GM23248 (cell line): ENCODE measurements around the gene EML1. TPM values are rescaled to one million over a fixed set of nuclear protein-coding genes. Genes with fewer than 3 reads are reported as not detected.

Source experiments
- DNase-seq: peaks from one replicate; pipeline ENCODE4 v3.0.0-alpha.2; 2015
- H2AFZ ChIP-seq: fragments of 200-600 bp; sonication (generic); 2 replicates; pipeline ENCODE4 v1.6.1; 2016; ENCODE audit warnings: antibody characterized with exemption
- H3F3A ChIP-seq: fragments of 200-600 bp; sonication (generic); 2 replicates; pipeline ENCODE4 v1.6.1; 2016; ENCODE audit warnings: mild to moderate bottlenecking, antibody characterized with exemption, mixed run types; ENCODE audit not compliant: insufficient read depth
- H3K27ac ChIP-seq: fragments of 200-600 bp; sonication (generic); 2 replicates; pipeline ENCODE4 v1.5.1; 2016; ENCODE audit warnings: mild to moderate bottlenecking
- H3K27me3 ChIP-seq: fragments of 200-600 bp; sonication (generic); replicated peaks from 2 replicates; pipeline ENCODE4 v1.6.1; 2016; ENCODE audit warnings: mild to moderate bottlenecking; ENCODE audit not compliant: insufficient read depth
- H3K36me3 ChIP-seq: fragments of 200-600 bp; sonication (generic); 2 replicates; pipeline ENCODE4 v1.6.1; 2016; ENCODE audit warnings: low read depth, mild to moderate bottlenecking
- H3K4me1 ChIP-seq: fragments of 200-600 bp; sonication (generic); 2 replicates; pipeline ENCODE4 v1.6.1; 2016; ENCODE audit warnings: mild to moderate bottlenecking; ENCODE audit not compliant: insufficient read depth
- H3K4me2 ChIP-seq: fragments of 200-600 bp; sonication (generic); one replicate; pipeline ENCODE4 v1.6.1; 2016; ENCODE audit warnings: mild to moderate bottlenecking; ENCODE audit not compliant: unreplicated experiment
- H3K4me3 ChIP-seq: fragments of 200-600 bp; sonication (generic); 2 replicates; pipeline ENCODE4 v1.5.1; 2016; ENCODE audit warnings: mild to moderate bottlenecking
- H3K79me2 ChIP-seq: fragments of 200-600 bp; sonication (generic); 2 replicates; pipeline ENCODE4 v1.6.1; 2016; ENCODE audit warnings: mild to moderate bottlenecking; ENCODE audit not compliant: insufficient read depth
- H3K9ac ChIP-seq: fragments of 200-600 bp; sonication (generic); 2 replicates; pipeline ENCODE4 v1.6.1; 2016; ENCODE audit warnings: mild to moderate bottlenecking
- H3K9me2 ChIP-seq: fragments of 200-600 bp; sonication (generic); 2 replicates; pipeline ENCODE4 v1.6.1; 2016; ENCODE audit warnings: mixed run types, mild to moderate bottlenecking, moderate library complexity; ENCODE audit not compliant: insufficient read depth
- H3K9me3 ChIP-seq: fragments of 200-600 bp; sonication (generic); one replicate; pipeline ENCODE4 v1.6.1; 2017; ENCODE audit warnings: low read depth
- H4K20me1 ChIP-seq: fragments of 200-600 bp; sonication (generic); 2 replicates; pipeline ENCODE4 v1.6.0; 2016; ENCODE audit not compliant: insufficient read depth
- EZH2 ChIP-seq: fragments of 200-600 bp; sonication (generic); IDR thresholded peaks from 2 replicates; pipeline ENCODE4 v1.6.1; 2018; ENCODE audit warnings: antibody characterized with exemption, mild to moderate bottlenecking; ENCODE audit not compliant: insufficient read depth, poor library complexity, severe bottlenecking
- EZH2phosphoT487 ChIP-seq: fragments of 200-600 bp; sonication (generic); IDR thresholded peaks from 2 replicates; pipeline ENCODE4 v1.6.1; 2018; ENCODE audit warnings: antibody characterized with exemption, moderate library complexity, mild to moderate bottlenecking, low read depth; ENCODE audit not compliant: insufficient read depth
- WGBS, 2 experiments: methylation state at CpG; one replicate each; pipeline ENCODE4 v1.1.6; 2015 to 2017; ENCODE audit warnings: low lambda C conversion rate in 2 of 2, low coverage in 1 of 2; ENCODE audit errors: missing lambda C conversion rate in 2 of 2; 5-methylcytosine and 5-hydroxymethylcytosine counted together
- in situ Hi-C: fragments of 300-500 bp; cut with MboI; formaldehyde crosslinking; loops from 2 replicates; pipeline ENCODE4 v1.15.0; 2020
- polyA plus RNA-seq: library from polyadenylated mRNA; unstranded; fragments of >200 nt; fragmentation: Nextera tagmentation; extraction: Ambion mirVana; gene quantifications from 2 replicates; pipeline ENCODE4 v1.2.1, GENCODE V29; 2016
- total RNA-seq: library from RNA; depleted of rRNA; stranded (reverse); fragments of >200 nt; shearing (Covaris generic); gene quantifications from 2 replicates; pipeline ENCODE4 v1.2.3, GENCODE V29; 2014

The EML1 gene
- total and polyA plus RNA-seq, 2 experiments from 2014 or later = 14.8 to 17.9 TPM

DNA sequence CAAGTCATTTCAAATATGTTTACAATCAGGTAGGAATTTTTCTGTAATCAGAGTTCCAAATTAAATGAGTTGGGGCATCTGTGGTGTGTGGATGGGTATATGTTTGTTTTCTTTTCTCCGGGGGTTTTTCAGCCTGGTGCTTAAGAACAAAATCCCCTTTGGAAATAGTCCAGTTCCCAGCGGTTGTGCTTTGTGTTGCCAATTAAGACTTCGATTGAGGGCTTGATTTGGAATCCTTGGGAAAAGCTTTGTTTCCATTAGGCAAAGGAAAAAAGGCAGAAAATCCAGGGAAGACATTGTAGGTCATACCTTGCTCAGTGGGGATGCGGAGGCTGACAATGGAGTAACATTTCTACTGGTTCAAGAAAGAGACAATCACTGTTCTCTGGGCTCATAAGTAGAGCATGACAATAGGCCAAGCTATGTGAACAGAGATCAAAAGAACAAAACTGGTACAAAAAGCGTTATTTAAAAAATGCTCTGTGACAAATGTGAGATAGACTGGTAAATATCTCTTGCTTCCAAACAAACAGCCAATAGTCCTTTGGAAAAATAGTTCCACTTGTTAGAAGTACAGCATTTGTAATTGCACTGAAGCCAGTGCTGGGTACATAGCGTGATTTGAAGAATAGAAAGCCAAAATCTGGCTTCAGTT lies 79.7 kb downstream of the EML1 start:
- no peaks in the 10 kb centered on the region for H3K9me3 ChIP-seq

DNA sequence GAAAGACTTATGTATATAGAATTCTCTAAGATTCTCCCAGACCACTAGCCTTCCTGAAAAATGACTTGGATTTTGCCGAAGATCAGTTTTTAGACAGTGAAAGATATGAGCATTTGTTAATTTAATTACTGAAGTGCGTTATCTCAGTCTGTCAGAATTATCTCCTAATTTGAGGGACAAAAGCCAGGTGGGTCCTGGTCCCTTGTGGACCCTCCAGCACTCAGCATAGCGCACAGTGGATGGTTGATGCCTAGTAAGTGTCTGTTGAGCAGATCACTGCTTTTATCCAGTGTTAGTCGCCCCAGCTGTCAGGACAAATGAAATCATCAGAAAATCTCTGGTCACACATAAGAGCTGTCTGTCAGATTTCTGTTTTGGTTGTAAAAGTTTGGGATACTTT lies 80.4 kb downstream of the EML1 start:
- peaks cover 1% of the 10 kb centered on the region; the same call in 1 of the 2 replicates for H3K4me1 ChIP-seq
- no peak overlapping the region for H3K4me3 ChIP-seq
- no peak overlapping the region for H3K4me2 ChIP-seq
- no peaks in the 10 kb centered on the region for H4K20me1 ChIP-seq
- H3F3A ChIP-seq = peaks cover 5% of the 10 kb centered on the region; the same call in 1 of the 2 replicates
- H3K27me3 ChIP-seq = no peaks in the 10 kb centered on the region
- H3K27ac ChIP-seq = no peak overlapping the region
- no peaks in the 10 kb centered on the region for H3K79me2 ChIP-seq
- no peak overlapping the region for H3K9ac ChIP-seq
- H2AFZ ChIP-seq = no peak overlapping the region
- no peak for DNase-seq
- H3K9me2 ChIP-seq = no peaks in the 10 kb centered on the region
- no peaks in the 10 kb centered on the region for H3K9me3 ChIP-seq
- 98% methylated on average over 4 of the region's 4 CpGs for WGBS, 2 experiments
- no peak for TF ChIP-seq EZH2
- no peak for TF ChIP-seq EZH2phosphoT487
- H3K36me3 ChIP-seq = no peaks in the 10 kb centered on the region
- in situ Hi-C loops = no loop called here

More for the DNA sequence above, 79.7 kb downstream of the EML1 start:
- Histone ChIP-seq H3K4me1 (no peaks in the 10 kb centered on the region), H3K9ac (no peak overlapping the region), H3K27me3 (no peaks in the 10 kb centered on the region), H4K20me1 (no peaks in the 10 kb centered on the region), H2AFZ (no peak overlapping the region), H3K4me3 (no peak overlapping the region), H3K36me3 (no peaks in the 10 kb centered on the region), H3K9me2 (no peaks in the 10 kb centered on the region), H3K4me2 (no peak overlapping the region), H3K27ac (no peak overlapping the region), H3F3A (no peaks in the 10 kb centered on the region), H3K79me2 (no peaks in the 10 kb centered on the region)
- DNase-seq = no peak
- no peak for TF ChIP-seq EZH2
- no peak for TF ChIP-seq EZH2phosphoT487
- in situ Hi-C loops = no loop called here
- 62 to 66% methylated on average over 6 of the region's 6 CpGs for WGBS, 2 experiments

- H3K4me1 ChIP-seq = peaks cover 7% of the 10 kb centered on the region; the same call in 1 of the 2 replicates
- in situ Hi-C loops = no loop called here
Measured at GRCh38 chr14:99874306-99874705, 81.1 kb downstream of the EML1 start.

GRCh38 chr14:99875421-99875820 lies 82.2 kb downstream of the EML1 start:
- Histone ChIP-seq H3K4me2 (no peak overlapping the region), H3K9me2 (no peaks in the 10 kb centered on the region), H3K4me3 (no peak overlapping the region), H4K20me1 (no peaks in the 10 kb centered on the region), H3K27me3 (no peaks in the 10 kb centered on the region), H3K4me1 (peaks cover 17% of the 10 kb centered on the region), H3K27ac (no peak overlapping the region), H2AFZ (no peak overlapping the region), H3K9me3 (no peaks in the 10 kb centered on the region), H3K36me3 (no peaks in the 10 kb centered on the region), H3K79me2 (no peaks in the 10 kb centered on the region), H3K9ac (no peak overlapping the region), H3F3A (peaks cover 21% of the 10 kb centered on the region)
- no peak for DNase-seq
- 70 to 82% methylated on average over 6 of the region's 6 CpGs for WGBS, 2 experiments
- in situ Hi-C loops = no loop called here
- TF ChIP-seq EZH2phosphoT487 (no peak), EZH2 (no peak)

More at GRCh38 chr14:99874306-99874705, 81.1 kb downstream of the EML1 start:
- no peak overlapping the region for H3K4me3 ChIP-seq
- no peak for TF ChIP-seq EZH2phosphoT487
- TF ChIP-seq EZH2 = no peak
- no peaks in the 10 kb centered on the region for H3K9me3 ChIP-seq
- H3F3A ChIP-seq = peaks cover 10% of the 10 kb centered on the region
- DNase-seq = no peak
- WGBS, 2 experiments = 85 to 86% methylated on average over 4 of the region's 4 CpGs
- H3K79me2 ChIP-seq = no peaks in the 10 kb centered on the region
- no peak overlapping the region for H3K9ac ChIP-seq
- H4K20me1 ChIP-seq = no peaks in the 10 kb centered on the region
- H3K27ac ChIP-seq = no peak overlapping the region
- no peak overlapping the region for H2AFZ ChIP-seq
- H3K36me3 ChIP-seq = no peaks in the 10 kb centered on the region
- H3K27me3 ChIP-seq = no peaks in the 10 kb centered on the region
- no peaks in the 10 kb centered on the region for H3K9me2 ChIP-seq
- no peak overlapping the region for H3K4me2 ChIP-seq
